H1 (cell line): ENCODE results near the gene MT1G. TPM values are rescaled to one million over a fixed set of nuclear protein-coding genes. Genes with fewer than 3 reads are reported as not detected.

Experiments
- CTCF ChIA-PET: fragments of 300-600 bp; sonication (Branson Sonifier 250); formaldehyde crosslinking; loops from one replicate; lab custom pipeline; 2021; ENCODE audit not compliant: partially characterized antibody; lab: Charles Lee
- POLR2A ChIA-PET: fragments of 300-600 bp; sonication (Branson Sonifier 250); formaldehyde crosslinking; loops from one replicate; lab custom pipeline; 2021; ENCODE audit warnings: inconsistent platforms; ENCODE audit not compliant: partially characterized antibody; lab: Charles Lee
- DNase-seq, 2 experiments: peaks; one replicate each; pipeline versions ENCODE4 v3.0.0 to v3.0.0-alpha.2; 2010 to 2022; ENCODE audit warnings: low spot score in 2 of 2, low read depth in 1 of 2, mixed read lengths in 1 of 2
- FAIRE-seq: peaks from 2 replicates; lab custom pipeline; 2011; peaks lifted over from hg19 to GRCh38; lab: Jason Lieb, UNC
- H2AFZ ChIP-seq: 2 replicates; pipeline ENCODE4 v1.8.1; 2012; ENCODE audit warnings: low read length, inconsistent platforms
- H2AK5ac ChIP-seq: 2 replicates; pipeline ENCODE4 v1.6.1; 2013; ENCODE audit warnings: low read depth, low read length
- H2BK120ac ChIP-seq: replicated peaks from 2 replicates; pipeline ENCODE3; 2013; ENCODE audit warnings: low read depth, low read length, inconsistent platforms
- H2BK12ac ChIP-seq: 2 replicates; pipeline ENCODE4 v1.6.1; 2013; ENCODE audit warnings: low read depth, low read length
- H2BK15ac ChIP-seq: 2 replicates; pipeline ENCODE4 v1.6.1; 2013; ENCODE audit warnings: low read length
- H2BK20ac ChIP-seq: 2 replicates; pipeline ENCODE4 v1.6.1; 2013; ENCODE audit warnings: low read length
- H2BK5ac ChIP-seq: 2 replicates; pipeline ENCODE4 v1.6.1; 2013; ENCODE audit warnings: low read depth, low read length
- H3K14ac ChIP-seq: 2 replicates; pipeline ENCODE4 v1.6.1; 2013; ENCODE audit warnings: inconsistent platforms; ENCODE audit not compliant: insufficient read length
- H3K18ac ChIP-seq: 2 replicates; pipeline ENCODE4 v1.6.1; 2013; ENCODE audit warnings: low read length; ENCODE audit errors: extremely low read depth
- H3K23ac ChIP-seq: 2 replicates; pipeline ENCODE4 v1.6.1; 2013; ENCODE audit warnings: inconsistent platforms; ENCODE audit not compliant: insufficient read length
- H3K23me2 ChIP-seq: 2 replicates; pipeline ENCODE4 v1.6.1; 2013; ENCODE audit warnings: low read depth, low read length
- H3K27ac ChIP-seq: 2 replicates; pipeline ENCODE4 v1.6.1; 2011; ENCODE audit warnings: low read depth, low read length, inconsistent platforms
- H3K27me3 ChIP-seq, 4 experiments: replicated peaks in 1 of 4; 1 replicate in 1 of 4; 2 replicates in 3 of 4; pipeline versions ENCODE4 v1.6.1 to v1.8.1; 2011 to 2013; ENCODE audit warnings: low read length in 3 of 4, mild to moderate bottlenecking in 3 of 4, inconsistent platforms in 2 of 4, mixed read lengths in 2 of 4, moderate library complexity in 1 of 4; ENCODE audit not compliant: control insufficient read depth in 3 of 4, insufficient read depth in 3 of 4; ENCODE audit errors: extremely low read depth in 1 of 4
- H3K36me3 ChIP-seq, 4 experiments: 2 replicates each; pipeline versions ENCODE4 v1.6.1 to v1.8.1; 2011 to 2013; ENCODE audit warnings: mild to moderate bottlenecking in 4 of 4, low read length in 3 of 4, moderate library complexity in 2 of 4, control low read depth in 1 of 4, inconsistent platforms in 1 of 4; ENCODE audit not compliant: insufficient read depth in 4 of 4, control insufficient read depth in 2 of 4
- H3K4ac ChIP-seq: replicated peaks from 2 replicates; pipeline ENCODE3; 2013; ENCODE audit warnings: low read length, low read depth, mixed read lengths, inconsistent platforms; ENCODE audit not compliant: insufficient read length
- H3K4me1 ChIP-seq, 4 experiments: replicated peaks in 1 of 4; 1 replicate in 1 of 4; 2 replicates in 3 of 4; pipeline versions ENCODE4 v1.6.1 to v1.8.1; 2011 to 2013; ENCODE audit warnings: low read length in 3 of 4, inconsistent platforms in 2 of 4, mixed read lengths in 1 of 4; ENCODE audit not compliant: insufficient read depth in 4 of 4, control insufficient read depth in 3 of 4
- H3K4me2 ChIP-seq, 2 experiments: 2 replicates each; pipeline versions ENCODE4 v1.6.1 to v1.8.1; 2011 to 2013; ENCODE audit warnings: low read depth in 2 of 2, low read length in 2 of 2, control low read depth in 1 of 2, inconsistent platforms in 1 of 2, mild to moderate bottlenecking in 1 of 2; ENCODE audit not compliant: insufficient read depth in 1 of 2
- H3K4me3 ChIP-seq, 4 experiments: fragments of 200-600, 300-600 bp in 1 of 4; sonication (generic), shearing (Covaris generic), sonication (Bioruptor Twin) in 1 of 4; 2 replicates each; pipeline versions ENCODE4 v1.5.1 to v1.8.1; 2011 to 2016; ENCODE audit warnings: low read length in 4 of 4, low read depth in 3 of 4, control low read depth in 2 of 4, inconsistent platforms in 2 of 4, mild to moderate bottlenecking in 2 of 4, mixed read lengths in 1 of 4, moderate library complexity in 1 of 4; ENCODE audit not compliant: insufficient read depth in 2 of 4; ENCODE audit errors: extremely low read depth in 1 of 4
- H3K56ac ChIP-seq: replicated peaks from 2 replicates; pipeline ENCODE3; 2013; ENCODE audit warnings: low read depth, mild to moderate bottlenecking, mixed read lengths, low read length, inconsistent platforms; ENCODE audit not compliant: insufficient read length
- H3K79me1 ChIP-seq: 2 replicates; pipeline ENCODE4 v1.6.1; 2013; ENCODE audit warnings: low read depth, low read length, control low read depth
- H3K79me2 ChIP-seq, 2 experiments: 2 replicates each; pipeline versions ENCODE4 v1.6.1 to v1.8.1; 2012 to 2013; ENCODE audit warnings: low read length in 2 of 2, mild to moderate bottlenecking in 2 of 2, inconsistent platforms in 1 of 2; ENCODE audit not compliant: insufficient read depth in 2 of 2, control insufficient read depth in 1 of 2
- H3K9ac ChIP-seq, 4 experiments: replicated peaks in 1 of 4; 1 replicate in 1 of 4; 2 replicates in 3 of 4; pipeline versions ENCODE4 v1.6.1 to v1.8.1; 2011 to 2013; ENCODE audit warnings: low read depth in 3 of 4, low read length in 3 of 4, control low read depth in 2 of 4, mild to moderate bottlenecking in 2 of 4, moderate library complexity in 2 of 4, inconsistent platforms in 1 of 4; ENCODE audit errors: extremely low read depth in 1 of 4
- H3K9me3 ChIP-seq, 2 experiments: 2 replicates each; pipeline versions ENCODE4 v1.6.1 to v1.8.1; 2012 to 2013; ENCODE audit warnings: mild to moderate bottlenecking in 2 of 2, moderate library complexity in 2 of 2, control low read depth in 1 of 2, inconsistent platforms in 1 of 2, low read depth in 1 of 2, low read length in 1 of 2, mixed read lengths in 1 of 2; ENCODE audit not compliant: insufficient read depth in 2 of 2
- H4K20me1 ChIP-seq, 2 experiments: replicated peaks in 1 of 2; 2 replicates each; pipeline versions ENCODE3 to v1.8.1; 2011 to 2013; ENCODE audit warnings: inconsistent platforms in 2 of 2, low read length in 2 of 2, mild to moderate bottlenecking in 1 of 2; ENCODE audit not compliant: insufficient read depth in 2 of 2, control insufficient read depth in 1 of 2
- H4K5ac ChIP-seq: 2 replicates; pipeline ENCODE4 v1.6.1; 2013; ENCODE audit warnings: low read length, low read depth, mixed read lengths, inconsistent platforms; ENCODE audit not compliant: insufficient read length
- H4K8ac ChIP-seq: 2 replicates; pipeline ENCODE4 v1.8.0; 2013; ENCODE audit warnings: mild to moderate bottlenecking, moderate library complexity, low read length, inconsistent platforms; ENCODE audit not compliant: insufficient read depth; ENCODE audit errors: extremely low read depth
- H4K91ac ChIP-seq: replicated peaks from 2 replicates; pipeline ENCODE3; 2013; ENCODE audit warnings: low read length, mixed read lengths, inconsistent platforms; ENCODE audit not compliant: insufficient read length
- CHD1 ChIP-seq: IDR thresholded peaks from 2 replicates; pipeline ENCODE4 v1.6.1; 2012; ENCODE audit warnings: low read depth, low read length, improper control_type of control experiment
- EGR1 ChIP-seq: IDR thresholded peaks from 2 replicates; pipeline ENCODE4 v1.6.1; 2011; ENCODE audit warnings: low read depth, low read length, borderline replicate concordance
- EP300 ChIP-seq, 2 experiments: IDR thresholded peaks; 1 replicate in 1 of 2; 2 replicates in 1 of 2; pipeline ENCODE4 v1.6.1; 2011 to 2012; ENCODE audit warnings: low read depth in 2 of 2, low read length in 2 of 2, mild to moderate bottlenecking in 2 of 2, borderline replicate concordance in 1 of 2, inconsistent platforms in 1 of 2, moderate library complexity in 1 of 2
- GABPA ChIP-seq: IDR thresholded peaks from 2 replicates; pipeline ENCODE4 v1.6.1; 2011; ENCODE audit warnings: mild to moderate bottlenecking, low read length, moderate library complexity, borderline replicate concordance; ENCODE audit not compliant: insufficient read depth
- GTF2F1 ChIP-seq: IDR thresholded peaks from 2 replicates; pipeline ENCODE4 v1.6.1; 2012; ENCODE audit warnings: low read depth, low read length, improper control_type of control experiment, borderline replicate concordance
- KDM5A ChIP-seq: fragments of 200-600 bp; IDR thresholded peaks from 2 replicates; pipeline ENCODE4 v1.7.1; 2012; ENCODE audit warnings: mild to moderate bottlenecking, low read length, inconsistent platforms, mixed read lengths
- POLR2A ChIP-seq, 2 experiments: IDR thresholded peaks; 1 replicate in 1 of 2; 2 replicates in 1 of 2; pipeline ENCODE4 v1.6.1; 2011; ENCODE audit warnings: low read depth in 2 of 2, low read length in 2 of 2, mild to moderate bottlenecking in 2 of 2; ENCODE audit errors: control extremely low read depth in 1 of 2
- SIN3A ChIP-seq, 2 experiments: IDR thresholded peaks in 1 of 2; conservative IDR thresholded peaks in 1 of 2; 2 replicates each; pipeline ENCODE4 v1.6.1; 2011 to 2012; ENCODE audit warnings: low read length in 2 of 2, improper control_type of control experiment in 1 of 2, low read depth in 1 of 2, mild to moderate bottlenecking in 1 of 2
- SIX5 ChIP-seq: IDR thresholded peaks from 2 replicates; pipeline ENCODE4 v1.6.1; 2011; ENCODE audit warnings: mild to moderate bottlenecking, low read depth, low read length
- TAF7 ChIP-seq: optimal IDR thresholded peaks from 2 replicates; pipeline ENCODE3; 2011; ENCODE audit warnings: low read depth, mild to moderate bottlenecking, inconsistent platforms, low read length, moderate library complexity, borderline replicate concordance
- WGBS, 2 experiments: shearing (Covaris generic) in 1 of 2; methylation state at CpG; one replicate each; pipeline versions ENCODE4 v1.1.6 to v1.1.7; 2013 to 2015; ENCODE audit warnings: low lambda C conversion rate in 2 of 2, mixed read lengths in 2 of 2, inconsistent platforms in 1 of 2, low coverage in 1 of 2, missing lambda C conversion rate in 1 of 2; ENCODE audit not compliant: insufficient replicate concordance in 2 of 2, insufficient coverage in 1 of 2, insufficient read length in 1 of 2; ENCODE audit errors: extremely low coverage in 1 of 2, missing lambda C conversion rate in 1 of 2; 5-methylcytosine and 5-hydroxymethylcytosine counted together
- polyA plus RNA-seq, 7 experiments: library from polyadenylated mRNA; depleted of rRNA in 3 of 7; stranded (reverse) in 5 of 7; unstranded in 2 of 7; fragments of >200 nt in 5 of 7; fragments of 200-250 nt in 2 of 7; gene quantifications; 1 replicate in 5 of 7; 2 replicates in 1 of 7; 4 replicates in 1 of 7; pipeline versions ENCODE4 v1.2.1 to v1.2.3, GENCODE V29; 2011 to 2013; ENCODE audit warnings: missing spikeins in 2 of 7, mixed read lengths in 2 of 7
- total RNA-seq: library from RNA; stranded (reverse); fragmentation: NEBNext Ultra II Directional; extraction: Animal tissue kit (Norgen Biotek cat#: 25700); gene quantifications from 2 replicates; pipeline ENCODE4 v1.2.1, GENCODE V29; 2021
- TF ChIP-seq, protein P1 (sequence below): IDR thresholded peaks from 2 replicates; pipeline ENCODE4 v1.6.1; 2012; ENCODE audit warnings: inconsistent platforms

Gene MT1G
- total and polyA plus RNA-seq, 2 of the 8 experiments (the other 6 are each of a cell fraction or from before 2014, with no cell fraction given), result 17.7 to 515 TPM

DNA sequence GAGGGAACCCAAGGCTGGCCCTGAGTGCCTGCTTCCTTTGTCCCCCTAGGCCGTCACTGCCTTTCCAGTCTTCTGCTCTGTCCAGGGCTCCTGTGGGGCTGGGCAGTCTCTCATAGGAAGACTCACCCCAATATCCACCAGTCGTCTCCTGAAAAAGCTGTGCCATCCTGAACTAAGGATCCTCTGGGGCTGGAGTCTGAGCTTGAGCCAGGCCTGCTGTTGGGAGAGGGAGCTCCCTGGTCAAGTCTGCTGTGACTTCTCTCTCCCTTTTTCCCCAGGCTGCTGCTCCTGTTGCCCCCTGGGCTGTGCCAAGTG lies 2.7 kb upstream of the MT1G start:
- Histone ChIP-seq H3K18ac (no peak overlapping the region), H3K4me2 (peak overlapping the region; percentile 74 to 92; a peak in 3 of 4 replicates), H3K79me1 (no peaks in the 10 kb centered on the region), H2AFZ (no peak overlapping the region), H2BK120ac (no peak overlapping the region), H2BK15ac (no peak overlapping the region), H3K14ac (no peak overlapping the region), H4K8ac (no peak overlapping the region), H3K4me3 (peak overlapping the region in 1 of 4 experiments; percentile 52; a peak in 2 of 8 replicates), H3K27ac (no peak overlapping the region), H4K91ac (no peak overlapping the region), H3K56ac (no peak overlapping the region), H3K27me3 (peaks cover 60 to 83% (median 75%) of the 10 kb centered on the region in 4 experiments), H3K23me2 (peaks cover 10% of the 10 kb centered on the region; the same call in 1 of the 2 replicates), H2AK5ac (no peak overlapping the region), H4K20me1 (peaks cover 2 to 9% of the 10 kb centered on the region in 2 experiments), H2BK20ac (no peak overlapping the region; the same call in 1 of the 2 replicates), H3K4ac (no peak overlapping the region), H3K36me3 (no peaks in the 10 kb centered on the region), H2BK5ac (no peak overlapping the region), H3K9me3 (no peaks in the 10 kb centered on the region), H3K9ac (no peak overlapping the region), H4K5ac (no peak overlapping the region), H3K23ac (no peak overlapping the region), H3K79me2 (no peaks in the 10 kb centered on the region), H2BK12ac (no peak overlapping the region; the same call in 1 of the 2 replicates), H3K4me1 (peaks cover 3 to 22% (median 15%) of the 10 kb centered on the region in 4 experiments)
- WGBS, 2 experiments, result 18% methylated on average over 2 of the region's 2 CpGs; no CpG with 5 or more reads in 1 of the 2 experiments
- TF ChIP-seq SIX5 (no peak), EP300 (IDR thresholded peaks at IDR 0.05; ENCODE audit: borderline replicate concordance in 1 of 2, low read depth in 2 of 2, low read length in 2 of 2) (no peak), EGR1 (no peak), KDM5A (no peak), POLR2A (IDR thresholded peaks at IDR 0.05; ENCODE audit: control extremely low read depth in 1 of 2, low read depth in 2 of 2, low read length in 2 of 2) (no peak), TAF7 (no peak), GABPA (no peak), CHD1 (no peak), GTF2F1 (no peak), SIN3A (conservative IDR thresholded peaks at IDR 0.05 in 1 of 2, IDR thresholded peaks at IDR 0.05 in 1 of 2; ENCODE audit: low read depth in 1 of 2, low read length in 2 of 2) (no peak)
- TF ChIP-seq, protein P1, sequence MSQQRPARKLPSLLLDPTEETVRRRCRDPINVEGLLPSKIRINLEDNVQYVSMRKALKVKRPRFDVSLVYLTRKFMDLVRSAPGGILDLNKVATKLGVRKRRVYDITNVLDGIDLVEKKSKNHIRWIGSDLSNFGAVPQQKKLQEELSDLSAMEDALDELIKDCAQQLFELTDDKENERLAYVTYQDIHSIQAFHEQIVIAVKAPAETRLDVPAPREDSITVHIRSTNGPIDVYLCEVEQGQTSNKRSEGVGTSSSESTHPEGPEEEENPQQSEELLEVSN, result no peak
- FAIRE-seq (no peak), DNase-seq (no peak)
- CTCF ChIA-PET, result interaction anchor here (0.5 to 4.6 kb wide), 8 partner anchors 8 to 885 kb away, joined by 3 to 29 read pairs (median 4); partner anchors contain the start of gene MT1E
- POLR2A ChIA-PET, result interaction anchor here (0.6 to 13.9 kb wide), 10 partner anchors 10 to 63 kb away, joined by 3 to 205 read pairs (median 8); partner anchors contain the start of genes MT1B, MT1E, MT1F and MT1X
